Measurements from ENCODE around the gene KLK15.

Gene KLK15

DNA sequence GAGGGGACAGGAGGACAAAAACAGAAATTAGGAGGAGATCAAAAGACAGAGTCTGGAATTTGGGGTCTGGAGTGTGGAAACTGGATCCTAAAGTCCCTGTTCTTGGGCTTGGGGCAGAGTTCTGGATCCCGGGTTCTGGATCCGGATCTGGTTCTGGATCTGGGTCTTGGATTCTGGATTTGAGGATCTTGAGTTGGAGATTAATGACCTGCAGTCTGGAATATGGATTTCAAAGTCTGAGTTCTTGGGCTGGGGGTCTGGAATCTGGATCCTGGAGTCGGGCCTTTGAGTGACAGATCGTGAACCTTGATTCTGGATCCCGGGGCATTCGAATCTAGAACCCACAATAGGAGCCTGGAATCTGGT lies 411 bp upstream of the KLK15 start:
- TF ChIP-seq CSDC2 (CRISPR knock-in tag; IDR thresholded peaks at IDR 0.05) = no peak
- no peak for ATAC-seq

DNA sequence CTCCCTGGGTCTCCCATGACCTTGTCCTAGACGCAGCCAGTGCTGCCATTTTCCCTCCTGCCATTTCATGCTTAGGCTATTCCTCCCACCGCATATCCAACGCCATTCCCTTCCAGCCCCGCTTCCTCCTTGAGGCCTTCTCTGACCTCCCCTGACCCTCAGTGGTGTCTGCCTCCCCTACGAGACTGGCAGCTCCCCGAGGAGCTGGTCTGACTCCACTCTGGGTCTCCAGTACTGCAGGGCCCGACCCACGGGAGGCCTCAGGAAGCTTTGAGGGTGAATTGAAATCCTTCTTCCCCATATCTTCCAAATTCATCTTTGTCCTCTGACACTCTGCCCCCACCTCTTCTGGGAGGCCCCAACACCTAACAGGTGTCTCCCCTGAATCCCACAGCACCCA lies 708 bp downstream of the KLK15 start:
- no peak for ATAC-seq

DNA sequence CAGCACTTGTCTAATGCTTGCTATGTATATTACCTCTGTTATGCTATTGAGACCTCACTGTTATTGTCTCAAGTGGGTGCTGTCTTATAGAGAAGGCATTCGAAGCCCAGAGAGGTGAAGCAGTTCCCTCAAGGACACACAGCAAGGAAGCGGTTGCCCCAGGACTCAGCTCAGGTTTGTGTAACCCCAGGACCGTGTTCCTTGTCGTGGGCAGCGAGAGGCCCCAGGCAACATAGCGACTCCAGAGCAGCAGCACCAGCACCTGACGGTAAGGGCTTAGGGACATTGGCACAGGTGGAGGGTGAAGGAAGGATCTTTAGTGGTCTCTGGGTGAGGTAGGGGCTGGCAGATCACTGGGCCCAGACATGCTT lies 2.4 kb downstream of the KLK15 start:
- TF ChIP-seq ZNF70 (CRISPR knock-in tag; IDR thresholded peaks at IDR 0.05) (no peak), CSDC2 (CRISPR knock-in tag; IDR thresholded peaks at IDR 0.05) (no peak), GLIS3 (CRISPR knock-in tag; IDR thresholded peaks at IDR 0.05) (no peak), SNAI2 (CRISPR knock-in tag; IDR thresholded peaks at IDR 0.05) (no peak), ZNF8 (CRISPR knock-in tag; IDR thresholded peaks at IDR 0.05) (no peak), ZFP30 (CRISPR knock-in tag; IDR thresholded peaks at IDR 0.05) (no peak), TCF4 (CRISPR knock-in tag; IDR thresholded peaks at IDR 0.05; ENCODE audit: borderline replicate concordance) (no peak)
- TF ChIP-seq, protein P1, sequence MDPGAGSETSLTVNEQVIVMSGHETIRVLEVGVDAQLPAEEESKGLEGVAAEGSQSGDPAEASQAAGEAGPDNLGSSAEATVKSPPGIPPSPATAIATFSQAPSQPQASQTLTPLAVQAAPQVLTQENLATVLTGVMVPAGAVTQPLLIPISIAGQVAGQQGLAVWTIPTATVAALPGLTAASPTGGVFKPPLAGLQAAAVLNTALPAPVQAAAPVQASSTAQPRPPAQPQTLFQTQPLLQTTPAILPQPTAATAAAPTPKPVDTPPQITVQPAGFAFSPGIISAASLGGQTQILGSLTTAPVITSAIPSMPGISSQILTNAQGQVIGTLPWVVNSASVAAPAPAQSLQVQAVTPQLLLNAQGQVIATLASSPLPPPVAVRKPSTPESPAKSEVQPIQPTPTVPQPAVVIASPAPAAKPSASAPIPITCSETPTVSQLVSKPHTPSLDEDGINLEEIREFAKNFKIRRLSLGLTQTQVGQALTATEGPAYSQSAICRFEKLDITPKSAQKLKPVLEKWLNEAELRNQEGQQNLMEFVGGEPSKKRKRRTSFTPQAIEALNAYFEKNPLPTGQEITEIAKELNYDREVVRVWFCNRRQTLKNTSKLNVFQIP (CRISPR knock-in tag; IDR thresholded peaks at IDR 0.05; ENCODE audit: borderline replicate concordance, low read depth) = no peak
- TF ChIP-seq, protein P2, sequence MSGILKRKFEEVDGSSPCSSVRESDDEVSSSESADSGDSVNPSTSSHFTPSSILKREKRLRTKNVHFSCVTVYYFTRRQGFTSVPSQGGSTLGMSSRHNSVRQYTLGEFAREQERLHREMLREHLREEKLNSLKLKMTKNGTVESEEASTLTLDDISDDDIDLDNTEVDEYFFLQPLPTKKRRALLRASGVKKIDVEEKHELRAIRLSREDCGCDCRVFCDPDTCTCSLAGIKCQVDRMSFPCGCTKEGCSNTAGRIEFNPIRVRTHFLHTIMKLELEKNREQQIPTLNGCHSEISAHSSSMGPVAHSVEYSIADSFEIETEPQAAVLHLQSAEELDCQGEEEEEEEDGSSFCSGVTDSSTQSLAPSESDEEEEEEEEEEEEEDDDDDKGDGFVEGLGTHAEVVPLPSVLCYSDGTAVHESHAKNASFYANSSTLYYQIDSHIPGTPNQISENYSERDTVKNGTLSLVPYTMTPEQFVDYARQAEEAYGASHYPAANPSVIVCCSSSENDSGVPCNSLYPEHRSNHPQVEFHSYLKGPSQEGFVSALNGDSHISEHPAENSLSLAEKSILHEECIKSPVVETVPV (CRISPR knock-in tag; IDR thresholded peaks at IDR 0.05) = no peak
- TF ChIP-seq, protein P3, sequence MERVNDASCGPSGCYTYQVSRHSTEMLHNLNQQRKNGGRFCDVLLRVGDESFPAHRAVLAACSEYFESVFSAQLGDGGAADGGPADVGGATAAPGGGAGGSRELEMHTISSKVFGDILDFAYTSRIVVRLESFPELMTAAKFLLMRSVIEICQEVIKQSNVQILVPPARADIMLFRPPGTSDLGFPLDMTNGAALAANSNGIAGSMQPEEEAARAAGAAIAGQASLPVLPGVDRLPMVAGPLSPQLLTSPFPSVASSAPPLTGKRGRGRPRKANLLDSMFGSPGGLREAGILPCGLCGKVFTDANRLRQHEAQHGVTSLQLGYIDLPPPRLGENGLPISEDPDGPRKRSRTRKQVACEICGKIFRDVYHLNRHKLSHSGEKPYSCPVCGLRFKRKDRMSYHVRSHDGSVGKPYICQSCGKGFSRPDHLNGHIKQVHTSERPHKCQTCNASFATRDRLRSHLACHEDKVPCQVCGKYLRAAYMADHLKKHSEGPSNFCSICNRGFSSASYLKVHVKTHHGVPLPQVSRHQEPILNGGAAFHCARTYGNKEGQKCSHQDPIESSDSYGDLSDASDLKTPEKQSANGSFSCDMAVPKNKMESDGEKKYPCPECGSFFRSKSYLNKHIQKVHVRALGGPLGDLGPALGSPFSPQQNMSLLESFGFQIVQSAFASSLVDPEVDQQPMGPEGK (CRISPR knock-in tag; IDR thresholded peaks at IDR 0.05; ENCODE audit: borderline replicate concordance) = no peak
- TF ChIP-seq, protein P4, sequence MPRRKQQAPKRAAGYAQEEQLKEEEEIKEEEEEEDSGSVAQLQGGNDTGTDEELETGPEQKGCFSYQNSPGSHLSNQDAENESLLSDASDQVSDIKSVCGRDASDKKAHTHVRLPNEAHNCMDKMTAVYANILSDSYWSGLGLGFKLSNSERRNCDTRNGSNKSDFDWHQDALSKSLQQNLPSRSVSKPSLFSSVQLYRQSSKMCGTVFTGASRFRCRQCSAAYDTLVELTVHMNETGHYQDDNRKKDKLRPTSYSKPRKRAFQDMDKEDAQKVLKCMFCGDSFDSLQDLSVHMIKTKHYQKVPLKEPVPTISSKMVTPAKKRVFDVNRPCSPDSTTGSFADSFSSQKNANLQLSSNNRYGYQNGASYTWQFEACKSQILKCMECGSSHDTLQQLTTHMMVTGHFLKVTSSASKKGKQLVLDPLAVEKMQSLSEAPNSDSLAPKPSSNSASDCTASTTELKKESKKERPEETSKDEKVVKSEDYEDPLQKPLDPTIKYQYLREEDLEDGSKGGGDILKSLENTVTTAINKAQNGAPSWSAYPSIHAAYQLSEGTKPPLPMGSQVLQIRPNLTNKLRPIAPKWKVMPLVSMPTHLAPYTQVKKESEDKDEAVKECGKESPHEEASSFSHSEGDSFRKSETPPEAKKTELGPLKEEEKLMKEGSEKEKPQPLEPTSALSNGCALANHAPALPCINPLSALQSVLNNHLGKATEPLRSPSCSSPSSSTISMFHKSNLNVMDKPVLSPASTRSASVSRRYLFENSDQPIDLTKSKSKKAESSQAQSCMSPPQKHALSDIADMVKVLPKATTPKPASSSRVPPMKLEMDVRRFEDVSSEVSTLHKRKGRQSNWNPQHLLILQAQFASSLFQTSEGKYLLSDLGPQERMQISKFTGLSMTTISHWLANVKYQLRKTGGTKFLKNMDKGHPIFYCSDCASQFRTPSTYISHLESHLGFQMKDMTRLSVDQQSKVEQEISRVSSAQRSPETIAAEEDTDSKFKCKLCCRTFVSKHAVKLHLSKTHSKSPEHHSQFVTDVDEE (CRISPR knock-in tag; IDR thresholded peaks at IDR 0.05) = no peak
- TF ChIP-seq, protein P5, sequence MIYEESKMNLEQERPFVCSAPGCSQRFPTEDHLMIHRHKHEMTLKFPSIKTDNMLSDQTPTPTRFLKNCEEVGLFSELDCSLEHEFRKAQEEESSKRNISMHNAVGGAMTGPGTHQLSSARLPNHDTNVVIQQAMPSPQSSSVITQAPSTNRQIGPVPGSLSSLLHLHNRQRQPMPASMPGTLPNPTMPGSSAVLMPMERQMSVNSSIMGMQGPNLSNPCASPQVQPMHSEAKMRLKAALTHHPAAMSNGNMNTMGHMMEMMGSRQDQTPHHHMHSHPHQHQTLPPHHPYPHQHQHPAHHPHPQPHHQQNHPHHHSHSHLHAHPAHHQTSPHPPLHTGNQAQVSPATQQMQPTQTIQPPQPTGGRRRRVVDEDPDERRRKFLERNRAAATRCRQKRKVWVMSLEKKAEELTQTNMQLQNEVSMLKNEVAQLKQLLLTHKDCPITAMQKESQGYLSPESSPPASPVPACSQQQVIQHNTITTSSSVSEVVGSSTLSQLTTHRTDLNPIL (CRISPR knock-in tag; IDR thresholded peaks at IDR 0.05; ENCODE audit: low read depth) = no peak
- ATAC-seq = no peak

More for the DNA sequence above, 708 bp downstream of the KLK15 start:
- TF ChIP-seq, protein P2 (CRISPR knock-in tag; IDR thresholded peaks at IDR 0.05) = no peak
- TF ChIP-seq OSR1 (CRISPR knock-in tag; IDR thresholded peaks at IDR 0.05) = no peak
- no peak for TF ChIP-seq SNAI2 (CRISPR knock-in tag; IDR thresholded peaks at IDR 0.05)

DNA sequence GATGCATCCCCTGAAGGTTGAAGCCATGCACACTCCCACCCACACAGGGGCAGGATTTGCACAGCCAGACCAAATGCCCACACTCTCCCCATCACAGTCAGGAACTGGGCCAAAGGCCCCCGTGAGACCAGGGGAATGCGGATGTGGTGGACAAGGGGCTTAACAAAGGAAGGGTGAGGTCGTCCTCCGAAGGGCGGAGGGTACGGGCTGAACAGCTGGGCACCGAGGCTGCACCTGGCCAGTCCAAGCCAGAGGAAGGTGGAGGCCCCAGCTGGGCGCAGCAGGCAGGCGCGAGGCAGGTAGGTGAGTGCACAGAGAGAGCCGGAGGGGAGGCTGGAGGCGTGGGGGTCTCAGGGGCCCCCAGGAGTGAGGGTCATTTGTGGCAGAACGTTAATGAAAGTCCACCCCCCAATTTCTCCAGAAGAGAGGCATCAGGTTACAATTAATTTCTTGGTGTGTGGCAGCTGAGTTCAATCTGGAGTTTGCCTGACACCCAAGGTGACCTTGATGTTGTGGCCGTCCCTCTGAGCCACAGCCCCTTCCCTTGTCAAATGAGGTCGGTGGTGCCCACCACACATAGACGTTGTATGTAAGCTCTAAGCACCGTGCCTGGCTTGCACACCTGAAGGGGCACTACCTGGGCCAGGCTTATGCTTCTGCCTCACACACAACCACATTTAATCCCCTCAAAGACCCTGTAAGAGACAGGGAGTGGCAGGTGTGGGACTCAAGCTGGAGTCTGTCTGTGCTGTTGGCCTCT lies 2.9 kb downstream of the KLK15 start:
- no peak for ATAC-seq
- TF ChIP-seq ZFP30 (CRISPR knock-in tag; IDR thresholded peaks at IDR 0.05) = no peak
- no peak for TF ChIP-seq GLIS3 (CRISPR knock-in tag; IDR thresholded peaks at IDR 0.05)
- no peak for TF ChIP-seq ARNTL (CRISPR knock-in tag; IDR thresholded peaks at IDR 0.05; ENCODE audit: borderline replicate concordance, low read depth)
- no peak for TF ChIP-seq ZFP3 (CRISPR knock-in tag; IDR thresholded peaks at IDR 0.05)
- TF ChIP-seq BACH2 (CRISPR knock-in tag; IDR thresholded peaks at IDR 0.05; ENCODE audit: borderline replicate concordance) = no peak
- TF ChIP-seq, protein P5 (CRISPR knock-in tag; IDR thresholded peaks at IDR 0.05; ENCODE audit: low read depth) = no peak
- TF ChIP-seq ISL1 (CRISPR knock-in tag; IDR thresholded peaks at IDR 0.05) = no peak
- TF ChIP-seq ESRRG (CRISPR knock-in tag; IDR thresholded peaks at IDR 0.05) = no peak
- no peak for TF ChIP-seq TOX (CRISPR knock-in tag; IDR thresholded peaks at IDR 0.05; ENCODE audit: borderline replicate concordance)
- no peak for TF ChIP-seq RARB (CRISPR knock-in tag; IDR thresholded peaks at IDR 0.05)
